ENCODE measurements around the gene RAE1.

DNA sequence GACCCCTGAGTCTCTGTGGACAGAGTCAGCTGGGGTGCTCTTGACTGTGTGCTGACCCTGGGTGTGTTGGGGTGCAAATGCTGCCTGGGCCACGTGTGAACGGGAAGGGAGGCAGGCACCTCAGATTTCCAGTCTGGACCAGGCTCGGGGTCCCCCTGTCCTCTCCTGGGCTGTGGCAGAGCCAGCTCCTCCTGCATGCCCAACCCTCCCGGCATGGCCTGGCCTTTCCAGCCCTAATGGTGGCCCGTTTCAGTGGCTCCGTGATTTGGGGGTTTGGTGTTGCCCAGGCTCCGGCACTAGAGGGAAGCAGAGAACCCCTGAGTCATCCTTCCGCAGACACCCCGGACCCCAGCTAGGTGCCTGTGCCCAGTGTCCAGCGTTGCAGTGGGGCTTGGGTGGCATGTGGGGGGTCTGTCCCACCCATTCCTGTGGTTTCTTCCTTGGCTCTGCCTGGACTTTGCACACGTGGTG lies 49.2 kb downstream of the RAE1 start:
- TF ChIP-seq, protein P1, sequence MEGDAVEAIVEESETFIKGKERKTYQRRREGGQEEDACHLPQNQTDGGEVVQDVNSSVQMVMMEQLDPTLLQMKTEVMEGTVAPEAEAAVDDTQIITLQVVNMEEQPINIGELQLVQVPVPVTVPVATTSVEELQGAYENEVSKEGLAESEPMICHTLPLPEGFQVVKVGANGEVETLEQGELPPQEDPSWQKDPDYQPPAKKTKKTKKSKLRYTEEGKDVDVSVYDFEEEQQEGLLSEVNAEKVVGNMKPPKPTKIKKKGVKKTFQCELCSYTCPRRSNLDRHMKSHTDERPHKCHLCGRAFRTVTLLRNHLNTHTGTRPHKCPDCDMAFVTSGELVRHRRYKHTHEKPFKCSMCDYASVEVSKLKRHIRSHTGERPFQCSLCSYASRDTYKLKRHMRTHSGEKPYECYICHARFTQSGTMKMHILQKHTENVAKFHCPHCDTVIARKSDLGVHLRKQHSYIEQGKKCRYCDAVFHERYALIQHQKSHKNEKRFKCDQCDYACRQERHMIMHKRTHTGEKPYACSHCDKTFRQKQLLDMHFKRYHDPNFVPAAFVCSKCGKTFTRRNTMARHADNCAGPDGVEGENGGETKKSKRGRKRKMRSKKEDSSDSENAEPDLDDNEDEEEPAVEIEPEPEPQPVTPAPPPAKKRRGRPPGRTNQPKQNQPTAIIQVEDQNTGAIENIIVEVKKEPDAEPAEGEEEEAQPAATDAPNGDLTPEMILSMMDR (IDR thresholded peaks at IDR 0.05), result peak in 2 of 12 donors; percentile 10 to 15
- TF ChIP-seq POLR2A (IDR thresholded peaks at IDR 0.05), result no peak
